Measurements from ENCODE around the gene RASGRF2. TPM values are rescaled to one million over a fixed set of nuclear protein-coding genes. Genes with fewer than 3 reads are reported as not detected.

RASGRF2 gene
- total and polyA plus RNA-seq, 2 of the 8 experiments (the other 6 are each of a cell fraction or from before 2014, with no cell fraction given): 2.6 to 29.5 TPM

GRCh38 chr5:81019748-81020147 lies 59.6 kb downstream of the RASGRF2 start:
- no peak overlapping the region for H2BK5ac ChIP-seq (ENCODE audit: low read depth, low read length)
- H2BK20ac ChIP-seq (ENCODE audit: low read length): no peak overlapping the region
- H3K56ac ChIP-seq (replicated peaks; ENCODE audit: insufficient read length, low read depth, low read length): no peak overlapping the region
- H3K27ac ChIP-seq (ENCODE audit: low read depth, low read length): no peak overlapping the region
- ChIA-PET CTCF (ENCODE audit: partially characterized antibody) (interaction anchor here (1.0 kb wide), 1 partner anchor 89 kb away, joined by 3 read pairs; no protein-coding TSS in a partner anchor), POLR2A (ENCODE audit: partially characterized antibody) (no interaction called here)
- no peak overlapping the region for H2BK120ac ChIP-seq (replicated peaks; ENCODE audit: low read depth, low read length)
- no peak overlapping the region for H4K5ac ChIP-seq (ENCODE audit: insufficient read length, low read depth, low read length)
- H3K79me1 ChIP-seq (ENCODE audit: low read depth, low read length): no peaks in the 10 kb centered on the region; the same call in 1 of the 2 replicates
- no peaks in the 10 kb centered on the region for H3K9me3 ChIP-seq (ENCODE audit: insufficient read depth in 2 of 2, low read depth in 1 of 2, low read length in 1 of 2)
- no peak overlapping the region for H2BK12ac ChIP-seq (ENCODE audit: low read depth, low read length)
- WGBS, 2 experiments (ENCODE audit: extremely low coverage in 1 of 2, insufficient coverage in 1 of 2, insufficient read length in 1 of 2, insufficient replicate concordance in 2 of 2, low coverage in 1 of 2, low lambda C conversion rate in 2 of 2, missing lambda C conversion rate in 1 of 2): 91% methylated on average over 1 of the region's 1 CpG; no CpG with 5 or more reads in 1 of the 2 experiments
- no peak overlapping the region for H3K4me2 ChIP-seq (ENCODE audit: insufficient read depth in 1 of 2, low read depth in 2 of 2, low read length in 2 of 2)
- no peak overlapping the region for H3K23ac ChIP-seq (ENCODE audit: insufficient read length)
- H4K8ac ChIP-seq (ENCODE audit: extremely low read depth, insufficient read depth, low read length): no peak overlapping the region
- FAIRE-seq: no peak
- no peak overlapping the region for H3K4ac ChIP-seq (replicated peaks; ENCODE audit: insufficient read length, low read depth, low read length)
- no peaks in the 10 kb centered on the region for H3K36me3 ChIP-seq (ENCODE audit: control insufficient read depth in 2 of 4, insufficient read depth in 4 of 4, low read length in 3 of 4)
- DNase-seq (ENCODE audit: low read depth in 1 of 2, low spot score in 2 of 2): no peak
- H4K91ac ChIP-seq (replicated peaks; ENCODE audit: insufficient read length, low read length): no peak overlapping the region
- H3K4me3 ChIP-seq (ENCODE audit: extremely low read depth in 1 of 4, insufficient read depth in 2 of 4, low read depth in 3 of 4, low read length in 4 of 4): no peak overlapping the region
- H4K20me1 ChIP-seq (replicated peaks in 1 of 2; ENCODE audit: control insufficient read depth in 1 of 2, insufficient read depth in 2 of 2, low read length in 2 of 2): no peaks in the 10 kb centered on the region
- H2AK5ac ChIP-seq (ENCODE audit: low read depth, low read length): no peak overlapping the region
- no peak overlapping the region for H2BK15ac ChIP-seq (ENCODE audit: low read length)
- H3K9ac ChIP-seq (replicated peaks in 1 of 4; ENCODE audit: extremely low read depth in 1 of 4, low read depth in 3 of 4, low read length in 3 of 4): no peak overlapping the region
- no peaks in the 10 kb centered on the region for H3K27me3 ChIP-seq (replicated peaks in 1 of 4; ENCODE audit: control insufficient read depth in 3 of 4, extremely low read depth in 1 of 4, insufficient read depth in 3 of 4, low read length in 3 of 4)
- no peaks in the 10 kb centered on the region; a peak in 1 of 7 replicates for H3K4me1 ChIP-seq (replicated peaks in 1 of 4; ENCODE audit: control insufficient read depth in 3 of 4, insufficient read depth in 4 of 4, low read length in 3 of 4)
- no peak overlapping the region for H3K14ac ChIP-seq (ENCODE audit: insufficient read length)
- H3K18ac ChIP-seq (ENCODE audit: extremely low read depth, low read length): no peak overlapping the region
- H3K79me2 ChIP-seq (ENCODE audit: control insufficient read depth in 1 of 2, insufficient read depth in 2 of 2, low read length in 2 of 2): no peaks in the 10 kb centered on the region
- H2AFZ ChIP-seq (ENCODE audit: low read length): no peak overlapping the region
- no peaks in the 10 kb centered on the region for H3K23me2 ChIP-seq (ENCODE audit: low read depth, low read length)
- TF ChIP-seq FOSL1 (IDR thresholded peaks at IDR 0.05; ENCODE audit: insufficient read depth, low read depth, low read length) (no peak), BCL11A (IDR thresholded peaks at IDR 0.05; ENCODE audit: low read depth in 2 of 2, low read length in 2 of 2) (no peak), KDM5A (IDR thresholded peaks at IDR 0.05; ENCODE audit: low read length) (no peak), EGR1 (IDR thresholded peaks at IDR 0.05; ENCODE audit: borderline replicate concordance, low read depth, low read length) (no peak), SP1 (IDR thresholded peaks at IDR 0.05; ENCODE audit: low read depth, low read length) (no peak), BACH1 (IDR thresholded peaks at IDR 0.05; ENCODE audit: low read length) (no peak), EP300 (IDR thresholded peaks at IDR 0.05; ENCODE audit: borderline replicate concordance in 1 of 2, low read depth in 2 of 2, low read length in 2 of 2) (no peak), ZNF274 (IDR thresholded peaks at IDR 0.05; ENCODE audit: borderline replicate concordance, extremely low read depth, low read length) (no peak), NRF1 (IDR thresholded peaks at IDR 0.05; ENCODE audit: low read depth, low read length) (no peak), CTCF (IDR thresholded peaks at IDR 0.05; ENCODE audit: control extremely low read depth in 1 of 3, insufficient read depth in 1 of 3, low read depth in 1 of 3, low read length in 3 of 3) (no peak), POU5F1 (IDR thresholded peaks at IDR 0.05; ENCODE audit: low read depth, low read length) (no peak), SIX5 (IDR thresholded peaks at IDR 0.05; ENCODE audit: low read depth, low read length) (no peak), SIRT6 (IDR thresholded peaks at IDR 0.05; ENCODE audit: low read length) (no peak)

Measured in H1 (cell line).